Measurements from ENCODE around the gene TMOD1. TPM values are rescaled to one million over a fixed set of nuclear protein-coding genes. Genes with fewer than 3 reads are reported as not detected.

Gene TMOD1
- total RNA-seq, 6 donors from 2014 or later, result 4.4 to 12.6 (median 8.8) TPM

DNA sequence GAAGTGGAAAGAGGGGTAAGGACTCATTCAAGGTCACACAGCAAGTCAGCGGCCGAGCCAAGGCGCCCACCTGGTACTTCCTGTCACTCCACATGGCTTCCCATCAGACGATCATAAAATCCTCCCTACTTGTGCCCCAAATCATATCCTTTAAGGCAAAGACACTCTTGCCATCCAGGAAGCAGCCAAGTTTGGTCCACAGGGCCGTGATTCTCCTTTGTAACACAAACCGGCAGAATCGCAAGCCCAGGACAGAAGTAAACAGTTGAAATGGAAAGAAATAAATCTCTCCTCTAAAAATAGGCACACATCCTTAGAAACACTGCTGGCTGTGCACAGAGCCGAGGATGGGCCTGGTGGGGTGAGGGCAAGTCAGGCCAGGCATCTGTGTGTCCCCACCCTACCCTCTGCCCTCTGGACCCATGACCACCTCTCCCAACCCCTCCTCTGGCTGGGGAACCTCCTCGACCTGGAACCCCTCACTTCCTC, 30.5 kb downstream of the TMOD1 start:
- TF ChIP-seq, protein P1, sequence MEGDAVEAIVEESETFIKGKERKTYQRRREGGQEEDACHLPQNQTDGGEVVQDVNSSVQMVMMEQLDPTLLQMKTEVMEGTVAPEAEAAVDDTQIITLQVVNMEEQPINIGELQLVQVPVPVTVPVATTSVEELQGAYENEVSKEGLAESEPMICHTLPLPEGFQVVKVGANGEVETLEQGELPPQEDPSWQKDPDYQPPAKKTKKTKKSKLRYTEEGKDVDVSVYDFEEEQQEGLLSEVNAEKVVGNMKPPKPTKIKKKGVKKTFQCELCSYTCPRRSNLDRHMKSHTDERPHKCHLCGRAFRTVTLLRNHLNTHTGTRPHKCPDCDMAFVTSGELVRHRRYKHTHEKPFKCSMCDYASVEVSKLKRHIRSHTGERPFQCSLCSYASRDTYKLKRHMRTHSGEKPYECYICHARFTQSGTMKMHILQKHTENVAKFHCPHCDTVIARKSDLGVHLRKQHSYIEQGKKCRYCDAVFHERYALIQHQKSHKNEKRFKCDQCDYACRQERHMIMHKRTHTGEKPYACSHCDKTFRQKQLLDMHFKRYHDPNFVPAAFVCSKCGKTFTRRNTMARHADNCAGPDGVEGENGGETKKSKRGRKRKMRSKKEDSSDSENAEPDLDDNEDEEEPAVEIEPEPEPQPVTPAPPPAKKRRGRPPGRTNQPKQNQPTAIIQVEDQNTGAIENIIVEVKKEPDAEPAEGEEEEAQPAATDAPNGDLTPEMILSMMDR (IDR thresholded peaks at IDR 0.05), result no peak
- no peak for TF ChIP-seq POLR2AphosphoS5 (IDR thresholded peaks at IDR 0.05)
- TF ChIP-seq EP300 (IDR thresholded peaks at IDR 0.05), result no peak
- no peak for TF ChIP-seq POLR2A (IDR thresholded peaks at IDR 0.05)
- Histone ChIP-seq H3K4me1 (peaks cover 4 to 15% (median 12%) of the 10 kb centered on the region in 4 donors), H3K27ac (peak overlapping the region in 1 of 4 donors; percentile 46), H3K9me3 (no peaks in the 10 kb centered on the region), H3K36me3 (no peaks in the 10 kb centered on the region), H3K27me3 (no peaks in the 10 kb centered on the region), H3K4me3 (no peak overlapping the region)
- peak in 1 of 2 donors; percentile 15 for DNase-seq
- ATAC-seq (ENCODE audit: low FRiP score in 2 of 2), result no peak
- 65 to 75% methylated on average over 9 of the region's 9 CpGs for WGBS, 2 donors

DNA sequence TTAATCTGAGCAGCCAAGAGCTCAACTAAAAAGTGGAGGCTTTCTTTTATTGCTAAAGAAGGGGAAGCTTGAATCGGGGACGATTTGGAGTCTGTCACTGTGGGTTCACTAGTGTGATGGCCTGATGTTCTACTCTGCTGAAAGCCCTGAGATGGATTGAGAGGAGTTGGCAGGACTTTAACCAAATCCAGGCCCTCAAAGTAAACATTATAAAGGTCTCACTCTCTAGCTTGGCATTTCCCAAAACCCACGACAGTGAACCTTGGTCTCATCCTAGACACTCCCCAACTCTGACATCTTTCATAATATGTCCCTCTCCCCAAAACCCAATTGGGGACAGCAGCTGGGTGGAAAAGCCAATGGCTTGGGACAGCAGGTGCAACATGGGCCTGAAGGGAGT, 32.7 kb downstream of the TMOD1 start:
- Histone ChIP-seq H3K4me3 (no peak overlapping the region), H3K27ac (no peak overlapping the region), H3K36me3 (no peaks in the 10 kb centered on the region), H3K9me3 (no peaks in the 10 kb centered on the region), H3K4me1 (peaks cover 0 to 9% (median 6%) of the 10 kb centered on the region in 4 donors), H3K27me3 (no peaks in the 10 kb centered on the region)
- DNase-seq, result no peak
- ATAC-seq (ENCODE audit: low FRiP score in 2 of 2), result no peak
- 90 to 100% methylated on average over 3 of the region's 3 CpGs for WGBS, 2 donors
- TF ChIP-seq, protein P1 (IDR thresholded peaks at IDR 0.05), result no peak
- TF ChIP-seq POLR2A (IDR thresholded peaks at IDR 0.05) (no peak), POLR2AphosphoS5 (IDR thresholded peaks at IDR 0.05) (no peak), EP300 (IDR thresholded peaks at IDR 0.05) (no peak)

DNA sequence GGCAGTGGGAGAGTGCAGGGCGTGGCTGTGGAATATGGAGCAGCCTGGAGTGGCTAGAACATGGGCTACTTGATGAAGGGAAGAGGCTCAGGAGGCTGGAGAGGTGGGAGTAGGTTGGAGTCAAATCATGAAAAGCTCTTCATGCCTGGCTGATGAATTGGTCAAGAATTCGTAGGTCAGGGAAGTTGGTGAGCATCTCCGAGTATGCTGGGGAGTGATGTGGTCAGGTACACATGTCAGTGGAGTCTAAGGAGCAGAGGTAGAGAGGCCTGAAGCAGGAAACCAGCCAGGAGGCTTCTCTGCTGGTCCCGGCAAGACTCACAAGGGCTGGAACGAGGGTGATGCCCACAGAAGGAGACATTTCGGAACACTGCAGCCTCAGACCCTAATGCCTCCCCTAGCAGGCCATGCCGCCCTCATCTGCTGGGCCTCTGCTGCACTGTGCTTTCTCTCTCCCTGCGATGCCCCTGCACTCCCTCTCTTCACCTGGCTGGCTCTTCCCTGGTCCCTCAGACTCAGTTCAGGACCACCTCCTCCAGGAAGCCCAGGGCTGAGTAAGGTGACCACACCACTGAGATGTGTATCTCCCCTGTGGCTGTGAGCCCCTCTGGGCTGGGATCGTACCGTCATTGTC, 33.6 kb downstream of the TMOD1 start:
- DNase-seq, result no peak
- Histone ChIP-seq H3K4me3 (no peak overlapping the region), H3K27ac (no peak overlapping the region), H3K27me3 (no peaks in the 10 kb centered on the region), H3K36me3 (no peaks in the 10 kb centered on the region), H3K9me3 (no peaks in the 10 kb centered on the region), H3K4me1 (peaks cover 0 to 9% (median 2%) of the 10 kb centered on the region in 4 donors)
- 92% methylated on average over 10 of the region's 10 CpGs for WGBS, 2 donors
- no peak for ATAC-seq (ENCODE audit: low FRiP score in 2 of 2)
- no peak for TF ChIP-seq POLR2AphosphoS5 (IDR thresholded peaks at IDR 0.05)

DNA sequence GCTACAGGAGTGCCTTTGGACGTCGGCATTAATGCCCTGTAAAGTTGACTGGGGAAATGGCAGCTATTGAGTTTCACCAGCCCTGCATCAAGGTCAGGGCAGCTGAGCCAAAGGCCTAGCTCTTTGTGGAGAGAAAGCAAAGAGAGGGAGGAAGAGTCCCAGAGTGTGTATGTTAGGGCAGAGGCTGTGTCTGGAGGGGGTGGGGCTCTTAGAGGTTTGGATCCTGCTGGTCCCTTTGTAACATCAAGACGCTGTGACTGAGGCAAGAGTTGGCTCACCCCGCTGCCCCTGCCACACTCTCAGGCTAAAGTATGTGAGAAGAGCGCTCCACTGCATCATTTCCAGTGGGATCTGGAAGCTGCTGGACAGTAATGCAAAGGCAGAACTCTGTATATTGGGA, 34.3 kb downstream of the TMOD1 start:
- Histone ChIP-seq H3K4me1 (peaks cover 0 to 9% (median 2%) of the 10 kb centered on the region in 4 donors), H3K9me3 (no peaks in the 10 kb centered on the region), H3K36me3 (no peaks in the 10 kb centered on the region), H3K27me3 (no peaks in the 10 kb centered on the region), H3K4me3 (no peak overlapping the region), H3K27ac (no peak overlapping the region)
- ATAC-seq (ENCODE audit: low FRiP score in 2 of 2), result no peak
- DNase-seq, result no peak
- TF ChIP-seq POLR2A (IDR thresholded peaks at IDR 0.05), result no peak
- WGBS, 2 donors, result 84 to 85% methylated on average over 5 of the region's 5 CpGs

DNA sequence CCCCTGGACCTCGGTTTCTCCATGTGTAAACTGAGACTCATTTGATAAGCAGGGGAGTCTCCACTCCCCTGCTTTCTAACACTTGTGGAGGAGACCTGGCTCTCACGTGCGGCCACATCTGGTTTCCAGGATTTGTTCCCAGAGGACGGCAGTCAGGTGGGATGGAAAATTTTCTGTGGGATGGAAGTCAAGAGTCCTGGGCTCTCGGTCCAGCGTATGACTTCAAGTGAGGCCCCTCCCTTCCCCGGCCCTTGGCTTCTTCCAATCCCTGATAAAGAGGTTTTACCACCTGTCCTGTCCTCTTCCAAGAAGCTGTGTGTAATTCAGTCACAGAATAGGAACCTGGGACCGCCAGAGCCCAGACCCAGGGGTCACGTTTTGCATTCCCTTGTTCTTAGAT, 35.0 kb downstream of the TMOD1 start:
- ATAC-seq (ENCODE audit: low FRiP score in 2 of 2), result no peak
- no peak overlapping the region for H3K27ac ChIP-seq
- no peak for TF ChIP-seq EP300 (IDR thresholded peaks at IDR 0.05)
- TF ChIP-seq POLR2AphosphoS5 (IDR thresholded peaks at IDR 0.05), result no peak
- no peak for TF ChIP-seq POLR2A (IDR thresholded peaks at IDR 0.05)
- TF ChIP-seq, protein P1 (IDR thresholded peaks at IDR 0.05), result no peak

DNA sequence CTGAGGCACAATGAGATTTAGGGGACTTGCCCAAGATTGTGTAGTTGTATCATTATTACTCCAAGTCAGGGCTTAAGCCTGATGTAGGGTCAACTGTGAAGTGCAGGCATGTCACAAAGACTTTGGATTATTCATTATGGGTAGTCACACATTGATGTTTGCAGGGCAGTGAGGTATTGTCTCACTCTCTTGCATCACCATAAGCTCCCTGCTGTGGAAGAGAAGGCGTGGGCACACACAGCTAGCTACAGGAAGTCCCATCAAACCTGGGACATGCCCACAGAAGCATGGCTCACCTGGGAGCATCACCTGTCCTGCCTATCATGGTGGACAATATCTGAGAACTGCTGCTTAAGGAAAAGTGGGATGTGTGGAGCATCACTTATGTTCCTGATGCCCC, 42.1 kb downstream of the TMOD1 start:
- Histone ChIP-seq H3K27me3 (no peaks in the 10 kb centered on the region), H3K9me3 (no peaks in the 10 kb centered on the region), H3K4me3 (no peak overlapping the region), H3K4me1 (no peaks in the 10 kb centered on the region), H3K27ac (no peak overlapping the region), H3K36me3 (no peaks in the 10 kb centered on the region)
- WGBS, 2 donors, result 80 to 93% methylated on average over 1 of the region's 1 CpG
- TF ChIP-seq, protein P1 (IDR thresholded peaks at IDR 0.05), result no peak
- no peak for TF ChIP-seq POLR2A (IDR thresholded peaks at IDR 0.05)
- no peak for TF ChIP-seq EP300 (IDR thresholded peaks at IDR 0.05)
- no peak for TF ChIP-seq POLR2AphosphoS5 (IDR thresholded peaks at IDR 0.05)
- ATAC-seq (ENCODE audit: low FRiP score in 2 of 2) (no peak), DNase-seq (no peak)

More for the DNA sequence above, 35.0 kb downstream of the TMOD1 start:
- no peaks in the 10 kb centered on the region for H3K36me3 ChIP-seq
- peaks cover 0 to 9% (median 2%) of the 10 kb centered on the region in 4 donors for H3K4me1 ChIP-seq
- WGBS, 2 donors, result 84 to 90% methylated on average over 9 of the region's 9 CpGs
- H3K4me3 ChIP-seq, result no peak overlapping the region
- DNase-seq, result no peak
- H3K27me3 ChIP-seq, result no peaks in the 10 kb centered on the region
- no peaks in the 10 kb centered on the region for H3K9me3 ChIP-seq
